Measurements from ENCODE around the gene PRDM8. TPM values are rescaled to one million over a fixed set of nuclear protein-coding genes. Genes with fewer than 3 reads are reported as not detected.

Gene PRDM8
- total RNA-seq, 2 experiments from 2014 or later: not detected

DNA sequence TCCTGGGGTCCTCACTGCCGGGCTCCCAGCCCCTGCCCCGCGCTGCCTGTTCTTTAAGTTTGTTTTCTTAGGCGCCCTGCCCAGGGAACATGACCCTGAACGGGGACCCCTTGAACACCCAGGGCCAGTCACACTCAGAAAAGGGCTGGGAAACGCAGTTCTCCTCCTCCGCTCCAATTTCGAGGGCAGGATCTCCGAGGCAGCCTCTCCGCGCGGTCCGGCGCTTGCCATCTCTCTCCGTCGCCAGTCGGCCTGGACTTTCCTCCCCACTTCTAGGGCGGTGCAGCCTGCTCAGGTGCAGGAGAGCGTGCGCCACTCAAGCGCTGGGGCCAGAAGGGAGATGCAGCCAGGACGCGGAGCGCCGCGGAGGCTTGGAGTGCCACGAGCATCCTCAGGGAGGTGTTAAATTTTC, 9.9 kb downstream of the PRDM8 start:
- ChIA-PET CTCF (ENCODE audit: unreplicated experiment) (no interaction called here), POLR2A (no interaction called here)
- Histone ChIP-seq H3K36me3 (ENCODE audit: insufficient read depth, low read length) (no peaks in the 10 kb centered on the region), H3K4me1 (ENCODE audit: insufficient read depth, low read length, poor library complexity, severe bottlenecking) (no peaks in the 10 kb centered on the region), H3K4me3 (ENCODE audit: low read depth, low read length, poor library complexity, severe bottlenecking) (no peak overlapping the region), H2AFZ (ENCODE audit: low read length) (no peak overlapping the region), H3K4me2 (ENCODE audit: low read length) (no peak overlapping the region), H3K79me2 (ENCODE audit: insufficient read depth, low read depth, low read length) (no peaks in the 10 kb centered on the region), H3K27ac (ENCODE audit: low read depth, low read length, poor library complexity, severe bottlenecking) (no peak overlapping the region), H3K9me3 (ENCODE audit: low read length) (no peaks in the 10 kb centered on the region), H3K9me2 (ENCODE audit: insufficient read depth, low read length) (no peaks in the 10 kb centered on the region), H4K20me1 (ENCODE audit: insufficient read depth, low read length) (no peaks in the 10 kb centered on the region)
- intact Hi-C loops (cut with micrococcal nuclease; ENCODE audit: unreplicated experiment): no loop called here
- no peak for DNase-seq (ENCODE audit: low spot score)
- BruUV-seq (replicated peaks): no TSS peak
- TF ChIP-seq EZH2phosphoT487 (IDR thresholded peaks at IDR 0.05; ENCODE audit: borderline replicate concordance, low read depth, low read length): no peak
- TF ChIP-seq, protein P1, sequence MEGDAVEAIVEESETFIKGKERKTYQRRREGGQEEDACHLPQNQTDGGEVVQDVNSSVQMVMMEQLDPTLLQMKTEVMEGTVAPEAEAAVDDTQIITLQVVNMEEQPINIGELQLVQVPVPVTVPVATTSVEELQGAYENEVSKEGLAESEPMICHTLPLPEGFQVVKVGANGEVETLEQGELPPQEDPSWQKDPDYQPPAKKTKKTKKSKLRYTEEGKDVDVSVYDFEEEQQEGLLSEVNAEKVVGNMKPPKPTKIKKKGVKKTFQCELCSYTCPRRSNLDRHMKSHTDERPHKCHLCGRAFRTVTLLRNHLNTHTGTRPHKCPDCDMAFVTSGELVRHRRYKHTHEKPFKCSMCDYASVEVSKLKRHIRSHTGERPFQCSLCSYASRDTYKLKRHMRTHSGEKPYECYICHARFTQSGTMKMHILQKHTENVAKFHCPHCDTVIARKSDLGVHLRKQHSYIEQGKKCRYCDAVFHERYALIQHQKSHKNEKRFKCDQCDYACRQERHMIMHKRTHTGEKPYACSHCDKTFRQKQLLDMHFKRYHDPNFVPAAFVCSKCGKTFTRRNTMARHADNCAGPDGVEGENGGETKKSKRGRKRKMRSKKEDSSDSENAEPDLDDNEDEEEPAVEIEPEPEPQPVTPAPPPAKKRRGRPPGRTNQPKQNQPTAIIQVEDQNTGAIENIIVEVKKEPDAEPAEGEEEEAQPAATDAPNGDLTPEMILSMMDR (conservative IDR thresholded peaks at IDR 0.05; ENCODE audit: low read length): no peak

- no peaks in the 10 kb centered on the region for H3K9me2 ChIP-seq (ENCODE audit: insufficient read depth, low read length)
Observed at GRCh38 chr4:80207664-80208063, 10.4 kb downstream of the PRDM8 start.

GRCh38 chr4:80208610-80209339, 11.5 kb downstream of the PRDM8 start:
- no TSS peak for BruUV-seq (replicated peaks)
- Histone ChIP-seq H4K20me1 (ENCODE audit: insufficient read depth, low read length) (no peaks in the 10 kb centered on the region), H3K4me1 (ENCODE audit: insufficient read depth, low read length, poor library complexity, severe bottlenecking) (no peaks in the 10 kb centered on the region), H3K79me2 (ENCODE audit: insufficient read depth, low read depth, low read length) (no peaks in the 10 kb centered on the region), H3K4me2 (ENCODE audit: low read length) (no peak overlapping the region), H2AFZ (ENCODE audit: low read length) (no peak overlapping the region), H3K9me3 (ENCODE audit: low read length) (no peaks in the 10 kb centered on the region), H3K36me3 (ENCODE audit: insufficient read depth, low read length) (no peaks in the 10 kb centered on the region), H3K27ac (ENCODE audit: low read depth, low read length, poor library complexity, severe bottlenecking) (no peak overlapping the region), H3K4me3 (ENCODE audit: low read depth, low read length, poor library complexity, severe bottlenecking) (no peak overlapping the region), H3K9me2 (ENCODE audit: insufficient read depth, low read length) (no peaks in the 10 kb centered on the region)
- no peak for DNase-seq (ENCODE audit: low spot score)
- CTCF ChIA-PET (ENCODE audit: unreplicated experiment): no interaction called here
- POLR2A ChIA-PET: no interaction called here
- intact Hi-C loops (cut with micrococcal nuclease; ENCODE audit: unreplicated experiment): no loop called here
- TF ChIP-seq, protein P1 (conservative IDR thresholded peaks at IDR 0.05; ENCODE audit: low read length): no peak
- TF ChIP-seq EZH2phosphoT487 (IDR thresholded peaks at IDR 0.05; ENCODE audit: borderline replicate concordance, low read depth, low read length): no peak

More at GRCh38 chr4:80207664-80208063, 10.4 kb downstream of the PRDM8 start:
- no TSS peak for BruUV-seq (replicated peaks)
- DNase-seq (ENCODE audit: low spot score): no peak
- H3K9me3 ChIP-seq (ENCODE audit: low read length): no peaks in the 10 kb centered on the region
- no peak for TF ChIP-seq EZH2phosphoT487 (IDR thresholded peaks at IDR 0.05; ENCODE audit: borderline replicate concordance, low read depth, low read length)
- TF ChIP-seq, protein P1 (conservative IDR thresholded peaks at IDR 0.05; ENCODE audit: low read length): no peak
- H2AFZ ChIP-seq (ENCODE audit: low read length): no peak overlapping the region
- H4K20me1 ChIP-seq (ENCODE audit: insufficient read depth, low read length): no peaks in the 10 kb centered on the region
- no peaks in the 10 kb centered on the region for H3K36me3 ChIP-seq (ENCODE audit: insufficient read depth, low read length)
- no peak overlapping the region for H3K4me3 ChIP-seq (ENCODE audit: low read depth, low read length, poor library complexity, severe bottlenecking)
- no peaks in the 10 kb centered on the region for H3K4me1 ChIP-seq (ENCODE audit: insufficient read depth, low read length, poor library complexity, severe bottlenecking)
- H3K79me2 ChIP-seq (ENCODE audit: insufficient read depth, low read depth, low read length): no peaks in the 10 kb centered on the region
- intact Hi-C loops (cut with micrococcal nuclease; ENCODE audit: unreplicated experiment): no loop called here
- ChIA-PET POLR2A (no interaction called here), CTCF (ENCODE audit: unreplicated experiment) (no interaction called here)
- H3K27ac ChIP-seq (ENCODE audit: low read depth, low read length, poor library complexity, severe bottlenecking): no peak overlapping the region
- no peak overlapping the region for H3K4me2 ChIP-seq (ENCODE audit: low read length)
